Stimulated activated naive CD8-positive, alpha-beta T cell treated with anti-CD3 and anti-CD28 coated beads, Interleukin-15, Interleukin-2, amounts not matched to agents 100 ng/mL and 50 ng/mL, for 24 hours (primary cell): ENCODE measurements around the gene CYBA.
"Not testable (repeated sequence)": the region's sequence is repeated elsewhere in the genome, so short reads cannot be mapped to it uniquely, and the experiment has no call there.

ENCODE experiments used
- H3K27ac Mint-ChIP-seq: one replicate; pipeline ENCODE4 v1.8.0; 2021; ENCODE audit warnings: mild to moderate bottlenecking, mixed read lengths
- H3K27me3 Mint-ChIP-seq: one replicate; pipeline ENCODE4 v1.8.0; 2021; ENCODE audit warnings: mixed read lengths
- H3K36me3 Mint-ChIP-seq: one replicate; pipeline ENCODE4 v1.8.0; 2021; ENCODE audit warnings: low read depth, mixed read lengths
- H3K4me1 Mint-ChIP-seq: one replicate; pipeline ENCODE4 v1.8.0; 2021; ENCODE audit warnings: low read depth, mixed read lengths
- H3K4me3 Mint-ChIP-seq: one replicate; pipeline ENCODE4 v1.8.0; 2021; ENCODE audit warnings: mild to moderate bottlenecking, mixed read lengths
- H3K9me3 Mint-ChIP-seq: one replicate; pipeline ENCODE4 v1.8.0; 2021; ENCODE audit warnings: mixed read lengths

Gene CYBA

GRCh38 chr16:88613911-88614817 is 36.7 kb downstream of the CYBA start:
- no peaks in the 10 kb centered on the region for H3K27me3 Mint-ChIP-seq
- H3K36me3 Mint-ChIP-seq: peaks cover 47% of the 10 kb centered on the region
- no peak overlapping the region for H3K27ac Mint-ChIP-seq
- H3K4me3 Mint-ChIP-seq: no peak overlapping the region
- peaks cover 11% of the 10 kb centered on the region for H3K4me1 Mint-ChIP-seq
- H3K9me3 Mint-ChIP-seq: no peaks in the 10 kb centered on the region

GRCh38 chr16:88613293-88613692 is 37.6 kb downstream of the CYBA start:
- Mint-ChIP-seq H3K27ac (no peak overlapping the region), H3K4me3 (no peak overlapping the region), H3K27me3 (no peaks in the 10 kb centered on the region), H3K4me1 (peaks cover 4% of the 10 kb centered on the region), H3K9me3 (no peaks in the 10 kb centered on the region), H3K36me3 (peaks cover 48% of the 10 kb centered on the region)

GRCh38 chr16:88610909-88611812 is 39.7 kb downstream of the CYBA start:
- Mint-ChIP-seq H3K4me1 (peaks cover 7% of the 10 kb centered on the region), H3K27ac (no peak overlapping the region), H3K27me3 (no peaks in the 10 kb centered on the region), H3K9me3 (no peaks in the 10 kb centered on the region), H3K36me3 (peaks cover 54% of the 10 kb centered on the region), H3K4me3 (no peak overlapping the region)

- H3K4me3 Mint-ChIP-seq: no peak overlapping the region
- H3K4me1 Mint-ChIP-seq: peaks cover 7% of the 10 kb centered on the region
- no peaks in the 10 kb centered on the region for H3K9me3 Mint-ChIP-seq
- H3K27ac Mint-ChIP-seq: no peak overlapping the region
- peaks cover 55% of the 10 kb centered on the region for H3K36me3 Mint-ChIP-seq
- no peaks in the 10 kb centered on the region for H3K27me3 Mint-ChIP-seq
Observed at GRCh38 chr16:88610080-88610479, 40.8 kb downstream of the CYBA start.

GRCh38 chr16:88609426-88609825 is 41.4 kb downstream of the CYBA start:
- H3K36me3 Mint-ChIP-seq: peaks cover 52% of the 10 kb centered on the region
- H3K27ac Mint-ChIP-seq, H3K4me1 Mint-ChIP-seq, H3K27me3 Mint-ChIP-seq, H3K4me3 Mint-ChIP-seq, H3K9me3 Mint-ChIP-seq: not testable (repeated sequence)

GRCh38 chr16:88608076-88608475 is 42.8 kb downstream of the CYBA start:
- Mint-ChIP-seq H3K4me3 (no peak overlapping the region), H3K4me1 (peaks cover 7% of the 10 kb centered on the region), H3K36me3 (peaks cover 48% of the 10 kb centered on the region), H3K9me3 (no peaks in the 10 kb centered on the region), H3K27ac (no peak overlapping the region), H3K27me3 (no peaks in the 10 kb centered on the region)

GRCh38 chr16:88606148-88606757 is 44.6 kb downstream of the CYBA start:
- no peaks in the 10 kb centered on the region for H3K27me3 Mint-ChIP-seq
- H3K4me1 Mint-ChIP-seq: peaks cover 7% of the 10 kb centered on the region
- peak overlapping the region; percentile 28 for H3K27ac Mint-ChIP-seq
- no peak overlapping the region for H3K4me3 Mint-ChIP-seq
- peaks cover 54% of the 10 kb centered on the region for H3K36me3 Mint-ChIP-seq
- H3K9me3 Mint-ChIP-seq: no peaks in the 10 kb centered on the region

- no peak overlapping the region for H3K4me3 Mint-ChIP-seq
- H3K36me3 Mint-ChIP-seq: peaks cover 54% of the 10 kb centered on the region
- peaks cover 7% of the 10 kb centered on the region for H3K4me1 Mint-ChIP-seq
- no peak overlapping the region for H3K27ac Mint-ChIP-seq
- H3K27me3 Mint-ChIP-seq: no peaks in the 10 kb centered on the region
- H3K9me3 Mint-ChIP-seq: no peaks in the 10 kb centered on the region
Observed at GRCh38 chr16:88605186-88606147, 45.4 kb downstream of the CYBA start.

- Mint-ChIP-seq H3K9me3 (no peaks in the 10 kb centered on the region), H3K36me3 (peaks cover 50% of the 10 kb centered on the region), H3K4me1 (no peaks in the 10 kb centered on the region), H3K27me3 (no peaks in the 10 kb centered on the region), H3K4me3 (no peak overlapping the region), H3K27ac (no peak overlapping the region)
Observed at GRCh38 chr16:88602091-88602490, 48.8 kb downstream of the CYBA start.

- no peak overlapping the region for H3K27ac Mint-ChIP-seq
Observed at GRCh38 chr16:88601313-88602036, 49.4 kb downstream of the CYBA start.

GRCh38 chr16:88600539-88600896 is 50.3 kb downstream of the CYBA start:
- no peaks in the 10 kb centered on the region for H3K27me3 Mint-ChIP-seq
- no peaks in the 10 kb centered on the region for H3K9me3 Mint-ChIP-seq
- H3K4me3 Mint-ChIP-seq: no peak overlapping the region
- H3K36me3 Mint-ChIP-seq: peaks cover 43% of the 10 kb centered on the region
- H3K27ac Mint-ChIP-seq: no peak overlapping the region
- H3K4me1 Mint-ChIP-seq: peaks cover 3% of the 10 kb centered on the region

More at GRCh38 chr16:88601313-88602036, 49.4 kb downstream of the CYBA start:
- Mint-ChIP-seq H3K4me3 (no peak overlapping the region), H3K9me3 (no peaks in the 10 kb centered on the region), H3K36me3 (peaks cover 50% of the 10 kb centered on the region), H3K27me3 (no peaks in the 10 kb centered on the region), H3K4me1 (no peaks in the 10 kb centered on the region)

- Mint-ChIP-seq H3K36me3 (peaks cover 43% of the 10 kb centered on the region), H3K27ac (no peak overlapping the region), H3K27me3 (no peaks in the 10 kb centered on the region)
Observed at GRCh38 chr16:88599825-88600538, 50.9 kb downstream of the CYBA start.

GRCh38 chr16:88599092-88599733 is 51.6 kb downstream of the CYBA start:
- peaks cover 3% of the 10 kb centered on the region for H3K4me1 Mint-ChIP-seq
- no peak overlapping the region for H3K4me3 Mint-ChIP-seq
- peaks cover 47% of the 10 kb centered on the region for H3K36me3 Mint-ChIP-seq
- no peaks in the 10 kb centered on the region for H3K9me3 Mint-ChIP-seq
- no peak overlapping the region for H3K27ac Mint-ChIP-seq
- H3K27me3 Mint-ChIP-seq: no peaks in the 10 kb centered on the region

More at GRCh38 chr16:88599825-88600538, 50.9 kb downstream of the CYBA start:
- Mint-ChIP-seq H3K4me3 (no peak overlapping the region), H3K9me3 (no peaks in the 10 kb centered on the region), H3K4me1 (peaks cover 3% of the 10 kb centered on the region)
